Measurements from ENCODE around the gene FEM1A.

DNA sequence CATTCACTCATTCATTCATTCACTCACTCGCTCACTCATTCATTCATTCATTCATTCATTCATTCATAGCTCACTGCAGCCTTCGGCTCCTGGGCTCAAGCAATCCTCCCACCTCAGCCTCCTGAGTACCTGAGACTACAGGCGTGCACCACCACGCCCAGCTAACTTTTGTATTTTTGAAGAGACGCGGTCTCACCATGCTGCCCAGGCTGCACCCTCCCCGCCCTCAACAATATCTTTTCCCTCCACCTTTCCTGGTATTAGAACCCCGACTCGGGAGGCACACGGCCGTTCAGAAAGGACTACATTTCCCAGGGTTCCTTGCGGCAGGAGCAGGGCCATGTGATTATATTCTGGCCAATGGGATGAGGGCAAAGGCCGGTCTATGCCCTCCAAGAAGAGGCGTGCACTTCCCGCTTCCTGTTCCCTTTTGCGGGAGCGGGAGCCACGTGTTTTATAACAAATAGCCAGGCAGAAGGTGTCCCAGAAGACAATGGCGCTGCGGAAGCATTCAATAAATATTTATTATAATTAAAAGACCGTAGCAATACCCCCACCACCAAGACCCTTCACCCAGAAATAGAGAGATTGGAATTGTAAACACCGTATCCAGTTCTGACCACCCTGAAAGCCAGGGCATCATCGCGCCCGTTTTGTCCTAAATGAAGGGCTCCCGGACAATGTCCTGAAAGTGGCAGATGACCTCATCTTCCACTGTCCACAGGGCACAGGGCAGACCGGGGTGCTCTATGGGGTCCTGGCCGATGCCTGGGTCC lies 24.1 kb downstream of the FEM1A start:
- TF ChIP-seq, protein P1, sequence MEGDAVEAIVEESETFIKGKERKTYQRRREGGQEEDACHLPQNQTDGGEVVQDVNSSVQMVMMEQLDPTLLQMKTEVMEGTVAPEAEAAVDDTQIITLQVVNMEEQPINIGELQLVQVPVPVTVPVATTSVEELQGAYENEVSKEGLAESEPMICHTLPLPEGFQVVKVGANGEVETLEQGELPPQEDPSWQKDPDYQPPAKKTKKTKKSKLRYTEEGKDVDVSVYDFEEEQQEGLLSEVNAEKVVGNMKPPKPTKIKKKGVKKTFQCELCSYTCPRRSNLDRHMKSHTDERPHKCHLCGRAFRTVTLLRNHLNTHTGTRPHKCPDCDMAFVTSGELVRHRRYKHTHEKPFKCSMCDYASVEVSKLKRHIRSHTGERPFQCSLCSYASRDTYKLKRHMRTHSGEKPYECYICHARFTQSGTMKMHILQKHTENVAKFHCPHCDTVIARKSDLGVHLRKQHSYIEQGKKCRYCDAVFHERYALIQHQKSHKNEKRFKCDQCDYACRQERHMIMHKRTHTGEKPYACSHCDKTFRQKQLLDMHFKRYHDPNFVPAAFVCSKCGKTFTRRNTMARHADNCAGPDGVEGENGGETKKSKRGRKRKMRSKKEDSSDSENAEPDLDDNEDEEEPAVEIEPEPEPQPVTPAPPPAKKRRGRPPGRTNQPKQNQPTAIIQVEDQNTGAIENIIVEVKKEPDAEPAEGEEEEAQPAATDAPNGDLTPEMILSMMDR (IDR thresholded peaks at IDR 0.05) = no peak
- TF ChIP-seq POLR2A (IDR thresholded peaks at IDR 0.05) = no peak

All from body of pancreas (tissue), 4 donors.